ENCODE results near the gene ENOX1.

ENOX1 gene

GRCh38 chr13:43303033-43303729 lies 483.6 kb downstream of the ENOX1 start:
- peak; percentile 45 to 56 (median 51) for DNase-seq

GRCh38 chr13:43301346-43301969 lies 485.3 kb downstream of the ENOX1 start:
- DNase-seq = no peak

- DNase-seq = no peak
These were observed 485.9 kb downstream of the ENOX1 start for GRCh38 chr13:43300865-43301264.

- no peak for DNase-seq
These were observed 487.4 kb downstream of the ENOX1 start for GRCh38 chr13:43299374-43299773.

- DNase-seq = no peak
These were observed 488.0 kb downstream of the ENOX1 start for GRCh38 chr13:43298816-43299215.

GRCh38 chr13:43297967-43298678 lies 488.6 kb downstream of the ENOX1 start:
- DNase-seq = no peak

GRCh38 chr13:43295825-43296564 lies 490.8 kb downstream of the ENOX1 start:
- no peak for DNase-seq

- DNase-seq = no peak
These were observed 491.5 kb downstream of the ENOX1 start for GRCh38 chr13:43295321-43295720.

GRCh38 chr13:43294412-43294811 lies 492.4 kb downstream of the ENOX1 start:
- no peak for DNase-seq

GRCh38 chr13:43293986-43294385 lies 492.8 kb downstream of the ENOX1 start:
- no peak for DNase-seq

- no peak for DNase-seq
These were observed 493.2 kb downstream of the ENOX1 start for GRCh38 chr13:43293561-43293960.

GRCh38 chr13:43293008-43293407 lies 493.8 kb downstream of the ENOX1 start:
- DNase-seq = no peak

GRCh38 chr13:43291287-43292060 lies 495.3 kb downstream of the ENOX1 start:
- no peak for DNase-seq

- no peak for DNase-seq
These were observed 497.1 kb downstream of the ENOX1 start for GRCh38 chr13:43289470-43290255.

- DNase-seq = no peak
These were observed 500.0 kb downstream of the ENOX1 start for GRCh38 chr13:43286751-43287150.

GRCh38 chr13:43285933-43286597 lies 500.7 kb downstream of the ENOX1 start:
- no peak for DNase-seq

- DNase-seq = no peak
These were observed 502.6 kb downstream of the ENOX1 start for GRCh38 chr13:43284162-43284561.

GRCh38 chr13:43279696-43280095 lies 507.1 kb downstream of the ENOX1 start:
- DNase-seq = no peak

- DNase-seq = no peak
These were observed 508.6 kb downstream of the ENOX1 start for GRCh38 chr13:43278127-43278526.

- no peak for DNase-seq
These were observed 509.6 kb downstream of the ENOX1 start for GRCh38 chr13:43277142-43277541.

GRCh38 chr13:43274881-43275280 lies 511.9 kb downstream of the ENOX1 start:
- DNase-seq = no peak

Data from suppressor macrophage treated with lipopolysaccharide for 1 hour (primary cell).